Activated B cell treated with CpG ODN at 0.5 μM for 24 hours (primary cell): ENCODE data around the gene ARMH3. TPM values are rescaled to one million over a fixed set of nuclear protein-coding genes. Genes with fewer than 3 reads are reported as not detected.

Source experiments
- ATAC-seq: fragments of 200-7000 bp; cut with Tn5 transposase; one replicate; pipeline ENCODE4 v1.10.0; 2021; ENCODE audit warnings: low read depth, mild to moderate bottlenecking, moderate library complexity
- CTCF ChIA-PET: fragments of 350-600 bp; sonication (Branson Sonifier 250); formaldehyde crosslinking; loops from one replicate; lab custom pipeline; 2021; ENCODE audit warnings: antibody characterized with exemption; lab: Charles Lee
- POLR2A ChIA-PET: fragments of 350-600 bp; sonication (Branson Sonifier 250); formaldehyde crosslinking; loops from one replicate; lab custom pipeline; 2021; ENCODE audit warnings: antibody characterized with exemption; lab: Charles Lee
- DNase-seq: peaks from one replicate; pipeline ENCODE4 v3.0.0; 2022
- H3K27ac Mint-ChIP-seq: one replicate; pipeline ENCODE4 v1.8.0; 2020; ENCODE audit warnings: mixed read lengths
- H3K27me3 Mint-ChIP-seq: one replicate; pipeline ENCODE4 v1.8.0; 2021; ENCODE audit warnings: mixed read lengths
- H3K36me3 Mint-ChIP-seq: one replicate; pipeline ENCODE4 v1.8.0; 2021; ENCODE audit warnings: low read depth, mixed read lengths
- H3K4me1 Mint-ChIP-seq: one replicate; pipeline ENCODE4 v1.8.0; 2021; ENCODE audit warnings: mixed read lengths
- H3K4me3 Mint-ChIP-seq: one replicate; pipeline ENCODE4 v1.8.0; 2020; ENCODE audit warnings: mild to moderate bottlenecking, mixed read lengths
- H3K9me3 Mint-ChIP-seq: one replicate; pipeline ENCODE4 v1.8.0; 2020; ENCODE audit warnings: mixed read lengths
- intact Hi-C: fragments of 100-400 bp; cut with micrococcal nuclease; formaldehyde crosslinking; loops from one replicate; pipeline ENCODE4 v1.15.1; 2024
- total RNA-seq: library from RNA; stranded (reverse); gene quantifications from 2 replicates; pipeline ENCODE4 v1.2.3, GENCODE V29; 2022
- TF ChIP-seq, protein P1 (sequence below): fragments of 200-600 bp; IDR thresholded peaks from one replicate; pipeline ENCODE4 v1.8.0; 2022; ENCODE audit warnings: antibody characterized with exemption, mild to moderate bottlenecking

The ARMH3 gene
- total RNA-seq, 1 donor from 2014 or later: 35.4 TPM

GRCh38 chr10:101968286-101968939 lies 87.6 kb downstream of the ARMH3 start:
- TF ChIP-seq, protein P1, sequence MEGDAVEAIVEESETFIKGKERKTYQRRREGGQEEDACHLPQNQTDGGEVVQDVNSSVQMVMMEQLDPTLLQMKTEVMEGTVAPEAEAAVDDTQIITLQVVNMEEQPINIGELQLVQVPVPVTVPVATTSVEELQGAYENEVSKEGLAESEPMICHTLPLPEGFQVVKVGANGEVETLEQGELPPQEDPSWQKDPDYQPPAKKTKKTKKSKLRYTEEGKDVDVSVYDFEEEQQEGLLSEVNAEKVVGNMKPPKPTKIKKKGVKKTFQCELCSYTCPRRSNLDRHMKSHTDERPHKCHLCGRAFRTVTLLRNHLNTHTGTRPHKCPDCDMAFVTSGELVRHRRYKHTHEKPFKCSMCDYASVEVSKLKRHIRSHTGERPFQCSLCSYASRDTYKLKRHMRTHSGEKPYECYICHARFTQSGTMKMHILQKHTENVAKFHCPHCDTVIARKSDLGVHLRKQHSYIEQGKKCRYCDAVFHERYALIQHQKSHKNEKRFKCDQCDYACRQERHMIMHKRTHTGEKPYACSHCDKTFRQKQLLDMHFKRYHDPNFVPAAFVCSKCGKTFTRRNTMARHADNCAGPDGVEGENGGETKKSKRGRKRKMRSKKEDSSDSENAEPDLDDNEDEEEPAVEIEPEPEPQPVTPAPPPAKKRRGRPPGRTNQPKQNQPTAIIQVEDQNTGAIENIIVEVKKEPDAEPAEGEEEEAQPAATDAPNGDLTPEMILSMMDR: no peak
- Mint-ChIP-seq H3K27ac (peak overlapping the region; percentile 95), H3K4me3 (peak overlapping the region; percentile 70), H3K27me3 (no peaks in the 10 kb centered on the region), H3K4me1 (peaks cover 92% of the 10 kb centered on the region), H3K9me3 (no peaks in the 10 kb centered on the region), H3K36me3 (peaks cover 43% of the 10 kb centered on the region)
- ChIA-PET CTCF (interaction anchor here (1.3 to 5.3 kb wide), 4 partner anchors 40 to 128 kb away, joined by 4 to 46 read pairs (median 8); no protein-coding TSS in a partner anchor), POLR2A (interaction anchor here (0.6 to 7.7 kb wide), 14 partner anchors 10 to 151 kb away, joined by 3 to 58 read pairs (median 6); partner anchors contain the start of gene OGA)
- DNase-seq: no peak
- intact Hi-C loops: loop anchor here (2.0 kb wide), 2 partner anchors 18 to 40 kb away; no protein-coding TSS in a partner anchor
- peak; percentile 35 for ATAC-seq

DNA sequence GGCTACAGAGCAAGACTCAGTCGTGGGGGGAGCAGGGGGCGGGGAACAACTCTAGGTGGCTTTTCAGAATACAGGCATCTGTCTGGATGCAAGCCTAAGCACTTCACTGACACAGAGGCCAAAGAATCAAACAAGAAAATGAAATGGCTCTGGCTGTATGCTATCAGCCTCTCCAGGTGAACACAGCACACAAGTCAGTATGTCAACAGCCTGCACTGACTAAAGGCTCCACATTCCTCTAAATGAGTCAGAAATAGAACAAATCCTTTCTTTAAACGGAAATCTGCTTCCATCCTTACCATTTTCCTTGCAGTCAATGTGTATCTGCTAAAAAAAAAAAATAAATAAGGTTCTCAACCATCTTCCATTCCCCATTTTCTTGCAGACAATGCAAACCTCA lies 88.3 kb downstream of the ARMH3 start:
- intact Hi-C loops: loop anchor here (2.0 kb wide), 2 partner anchors 19 to 41 kb away; no protein-coding TSS in a partner anchor
- DNase-seq (no peak), ATAC-seq (no peak)
- H3K27me3 Mint-ChIP-seq: no peaks in the 10 kb centered on the region
- ChIA-PET POLR2A (interaction anchor here (3.4 to 7.7 kb wide), 2 partner anchors 9 to 35 kb away, joined by 14 to 58 read pairs; no protein-coding TSS in a partner anchor), CTCF (interaction anchor here (1.4 to 5.3 kb wide), 3 partner anchors 41 to 78 kb away, joined by 4 to 46 read pairs (median 7); no protein-coding TSS in a partner anchor)
- peak overlapping the region; percentile 32 for H3K4me3 Mint-ChIP-seq
- peaks cover 40% of the 10 kb centered on the region for H3K36me3 Mint-ChIP-seq
- peak overlapping the region; percentile 95 for H3K27ac Mint-ChIP-seq
- no peaks in the 10 kb centered on the region for H3K9me3 Mint-ChIP-seq
- TF ChIP-seq, protein P1: no peak
- peaks cover 87% of the 10 kb centered on the region for H3K4me1 Mint-ChIP-seq

DNA sequence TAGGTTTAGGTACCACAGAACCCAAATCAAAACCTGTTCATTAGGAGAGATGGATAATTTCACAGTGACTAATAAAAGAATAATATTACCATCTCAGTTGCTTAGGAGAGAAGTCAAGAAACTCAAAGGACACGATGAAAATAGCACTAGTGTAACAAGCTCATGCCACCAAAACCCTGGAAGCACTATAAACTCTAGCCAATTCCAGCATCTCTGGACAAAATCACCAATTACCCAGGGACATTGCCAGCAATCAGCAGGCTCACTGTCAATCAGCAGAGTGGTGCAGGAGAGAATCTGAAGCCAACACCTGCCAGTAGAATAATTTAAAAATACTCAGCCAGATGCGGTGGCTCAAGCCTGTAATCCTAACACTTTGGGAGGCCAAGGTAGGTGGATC lies 88.9 kb downstream of the ARMH3 start:
- POLR2A ChIA-PET: interaction anchor here (0.6 to 7.7 kb wide), 4 partner anchors 9 to 89 kb away, joined by 3 to 58 read pairs (median 10); no protein-coding TSS in a partner anchor
- TF ChIP-seq, protein P1: no peak
- no peaks in the 10 kb centered on the region for H3K9me3 Mint-ChIP-seq
- no peak for DNase-seq
- H3K27me3 Mint-ChIP-seq: no peaks in the 10 kb centered on the region
- intact Hi-C loops: no loop called here
- CTCF ChIA-PET: interaction anchor here (1.2 to 1.7 kb wide), 3 partner anchors 42 to 77 kb away, joined by 4 to 7 read pairs (median 4); no protein-coding TSS in a partner anchor
- H3K4me3 Mint-ChIP-seq: peak overlapping the region; percentile 47
- H3K4me1 Mint-ChIP-seq: peaks cover 87% of the 10 kb centered on the region
- H3K27ac Mint-ChIP-seq: peak overlapping the region; percentile 95
- ATAC-seq: no peak
- H3K36me3 Mint-ChIP-seq: peaks cover 38% of the 10 kb centered on the region

GRCh38 chr10:101965075-101965765 lies 90.8 kb downstream of the ARMH3 start:
- peaks cover 82% of the 10 kb centered on the region for H3K4me1 Mint-ChIP-seq
- peak overlapping the region; percentile 80 for H3K27ac Mint-ChIP-seq

More at GRCh38 chr10:101965075-101965765, 90.8 kb downstream of the ARMH3 start:
- CTCF ChIA-PET: no interaction called here
- ATAC-seq (no peak), DNase-seq (no peak)
- POLR2A ChIA-PET: interaction anchor here (0.8 kb wide), 1 partner anchor 626 kb away, joined by 5 read pairs; no protein-coding TSS in a partner anchor
- Mint-ChIP-seq H3K9me3 (no peaks in the 10 kb centered on the region), H3K36me3 (peaks cover 32% of the 10 kb centered on the region), H3K4me3 (peak overlapping the region; percentile 3), H3K27me3 (no peaks in the 10 kb centered on the region)
- TF ChIP-seq, protein P1: no peak
- intact Hi-C loops: no loop called here
